ENCODE results near the gene YKT6. TPM values are rescaled to one million over a fixed set of nuclear protein-coding genes. Genes with fewer than 3 reads are reported as not detected.

The YKT6 gene
- total RNA-seq, 1 donor from 2014 or later: 58.7 TPM

GRCh38 chr7:44183386-44183785, 17.4 kb upstream of the YKT6 start:
- H3K27ac ChIP-seq: no peak overlapping the region
- intact Hi-C loops (cut with DNase I): no loop called here
- H3K36me3 ChIP-seq: no peaks in the 10 kb centered on the region
- ATAC-seq (no peak), DNase-seq (no peak)
- H3K4me1 ChIP-seq: no peaks in the 10 kb centered on the region
- H3K9me3 ChIP-seq: peaks cover 5% of the 10 kb centered on the region
- H3K4me3 ChIP-seq: no peak overlapping the region
- H3K27me3 ChIP-seq (ENCODE audit: low read depth): no peaks in the 10 kb centered on the region
- TF ChIP-seq, protein P1, sequence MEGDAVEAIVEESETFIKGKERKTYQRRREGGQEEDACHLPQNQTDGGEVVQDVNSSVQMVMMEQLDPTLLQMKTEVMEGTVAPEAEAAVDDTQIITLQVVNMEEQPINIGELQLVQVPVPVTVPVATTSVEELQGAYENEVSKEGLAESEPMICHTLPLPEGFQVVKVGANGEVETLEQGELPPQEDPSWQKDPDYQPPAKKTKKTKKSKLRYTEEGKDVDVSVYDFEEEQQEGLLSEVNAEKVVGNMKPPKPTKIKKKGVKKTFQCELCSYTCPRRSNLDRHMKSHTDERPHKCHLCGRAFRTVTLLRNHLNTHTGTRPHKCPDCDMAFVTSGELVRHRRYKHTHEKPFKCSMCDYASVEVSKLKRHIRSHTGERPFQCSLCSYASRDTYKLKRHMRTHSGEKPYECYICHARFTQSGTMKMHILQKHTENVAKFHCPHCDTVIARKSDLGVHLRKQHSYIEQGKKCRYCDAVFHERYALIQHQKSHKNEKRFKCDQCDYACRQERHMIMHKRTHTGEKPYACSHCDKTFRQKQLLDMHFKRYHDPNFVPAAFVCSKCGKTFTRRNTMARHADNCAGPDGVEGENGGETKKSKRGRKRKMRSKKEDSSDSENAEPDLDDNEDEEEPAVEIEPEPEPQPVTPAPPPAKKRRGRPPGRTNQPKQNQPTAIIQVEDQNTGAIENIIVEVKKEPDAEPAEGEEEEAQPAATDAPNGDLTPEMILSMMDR (IDR thresholded peaks at IDR 0.05): no peak

- intact Hi-C loops (cut with DNase I): no loop called here
- Histone ChIP-seq H3K4me1 (no peaks in the 10 kb centered on the region), H3K27me3 (ENCODE audit: low read depth) (no peaks in the 10 kb centered on the region), H3K9me3 (peaks cover 5% of the 10 kb centered on the region), H3K36me3 (no peaks in the 10 kb centered on the region), H3K4me3 (no peak overlapping the region), H3K27ac (no peak overlapping the region)
- TF ChIP-seq, protein P1 (IDR thresholded peaks at IDR 0.05): no peak
- DNase-seq: no peak
- ATAC-seq: no peak
These were observed 16.4 kb upstream of the YKT6 start for GRCh38 chr7:44184206-44184872.

DNA sequence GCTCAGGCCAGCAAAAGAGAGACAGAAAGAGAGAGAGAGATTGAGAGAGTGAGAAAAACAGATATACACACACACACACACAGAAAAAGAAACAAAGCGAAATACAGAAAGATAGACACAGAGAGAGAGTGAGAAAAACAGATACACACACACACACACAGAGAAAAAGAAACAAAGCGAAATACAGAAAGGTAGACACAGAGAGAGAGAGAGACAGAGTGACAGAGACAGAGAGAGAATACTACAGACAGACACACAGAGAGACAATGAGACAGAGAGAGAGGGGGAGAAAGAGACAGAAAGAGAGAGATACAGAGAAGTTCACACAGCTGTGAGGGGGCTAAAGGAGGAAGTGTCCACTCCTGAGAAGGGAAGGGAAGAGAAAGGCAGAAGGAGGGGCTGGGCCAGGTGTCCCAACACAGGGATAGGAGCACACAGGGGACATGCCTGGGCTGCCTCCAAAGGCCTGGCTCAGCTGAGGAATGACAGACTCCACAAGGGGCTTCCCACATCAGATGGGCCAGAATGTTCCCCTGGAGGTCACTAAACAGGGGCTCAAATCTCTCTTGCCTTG, 15.8 kb upstream of the YKT6 start:
- no peak for DNase-seq
- intact Hi-C loops (cut with DNase I): no loop called here
- TF ChIP-seq, protein P1 (IDR thresholded peaks at IDR 0.05): no peak
- peaks cover 5% of the 10 kb centered on the region for H3K9me3 ChIP-seq
- H3K4me1 ChIP-seq: no peaks in the 10 kb centered on the region
- no peaks in the 10 kb centered on the region for H3K36me3 ChIP-seq
- H3K4me3 ChIP-seq: no peak overlapping the region
- no peak overlapping the region for H3K27ac ChIP-seq
- no peak for ATAC-seq
- no peaks in the 10 kb centered on the region for H3K27me3 ChIP-seq (ENCODE audit: low read depth)

DNA sequence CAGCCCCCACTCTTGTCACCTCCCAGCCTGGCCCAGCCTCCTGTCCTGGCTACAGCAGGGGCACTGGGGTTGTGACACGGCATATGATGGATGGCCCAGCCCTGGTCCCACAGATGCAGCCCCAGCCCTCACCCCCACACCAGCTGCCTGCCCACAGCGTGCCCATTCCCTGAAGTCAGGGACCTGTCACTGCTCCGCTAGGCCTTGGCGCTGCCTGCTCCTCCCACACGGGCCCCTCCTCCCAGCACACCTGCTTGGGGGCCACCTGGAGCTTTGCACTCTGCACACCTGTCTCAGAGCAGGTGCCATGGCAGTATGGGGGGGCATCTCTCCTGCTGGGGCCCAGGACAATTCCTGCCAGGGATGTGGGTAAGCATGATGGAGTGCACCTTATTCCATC, 15.0 kb upstream of the YKT6 start:
- TF ChIP-seq, protein P1 (IDR thresholded peaks at IDR 0.05): no peak
- intact Hi-C loops (cut with DNase I): no loop called here
- no peak for DNase-seq

DNA sequence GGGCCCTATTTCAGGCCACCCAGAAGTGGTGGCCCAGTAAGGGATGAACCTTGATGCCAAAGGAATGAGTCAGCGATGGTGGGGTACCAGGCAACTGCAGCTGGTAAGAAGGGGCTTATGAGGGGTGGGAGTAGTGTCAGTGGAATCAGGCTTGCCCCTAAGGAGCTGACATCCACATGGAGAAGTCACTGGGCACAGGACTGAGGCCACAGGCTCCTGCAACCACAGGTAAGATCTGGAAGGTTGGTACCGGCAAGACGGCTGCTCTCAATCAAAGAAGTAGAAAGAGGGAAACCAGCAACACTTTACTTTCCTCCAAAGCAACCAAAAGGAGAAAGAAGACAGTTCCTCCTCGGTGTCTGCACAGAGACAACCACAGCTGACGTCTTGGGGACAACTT, 14.0 kb upstream of the YKT6 start:
- Histone ChIP-seq H3K4me3 (no peak overlapping the region), H3K27me3 (ENCODE audit: low read depth) (no peaks in the 10 kb centered on the region), H3K4me1 (no peaks in the 10 kb centered on the region), H3K36me3 (no peaks in the 10 kb centered on the region), H3K9me3 (peaks cover 5% of the 10 kb centered on the region), H3K27ac (no peak overlapping the region)
- ATAC-seq (no peak), DNase-seq (no peak)
- intact Hi-C loops (cut with DNase I): no loop called here
- TF ChIP-seq, protein P1 (IDR thresholded peaks at IDR 0.05): no peak

More for the DNA sequence above, 15.0 kb upstream of the YKT6 start:
- H3K27ac ChIP-seq: no peak overlapping the region
- H3K4me1 ChIP-seq: no peaks in the 10 kb centered on the region
- H3K36me3 ChIP-seq: no peaks in the 10 kb centered on the region
- H3K9me3 ChIP-seq: peaks cover 5% of the 10 kb centered on the region
- no peak for ATAC-seq
- no peak overlapping the region for H3K4me3 ChIP-seq
- H3K27me3 ChIP-seq (ENCODE audit: low read depth): no peaks in the 10 kb centered on the region

Data from lower lobe of right lung (tissue), 2 donors.